Natural killer cell (primary cell): ENCODE data around the gene NSUN3. TPM values are rescaled to one million over a fixed set of nuclear protein-coding genes. Genes with fewer than 3 reads are reported as not detected.
"Not testable (repeated sequence)": the region's sequence is repeated elsewhere in the genome, so short reads cannot be mapped to it uniquely, and the experiment has no call there.

ENCODE experiments used
- ATAC-seq, 3 donors: fragments of 150-1000 bp in 2 of 3; fragments of 200-7000 bp in 1 of 3; cut with Tn5 transposase; 1 replicate in 1 of 3; 2 replicates in 2 of 3; pipeline ENCODE4 v1.10.0; 2021; ENCODE audit warnings: mild to moderate bottlenecking in 2 of 3, moderate library complexity in 2 of 3
- DNase-seq, 2 donors: peaks; one replicate each; pipeline versions ENCODE4 v3.0.0 to v3.0.0-alpha.2; 2013 to 2021; ENCODE audit warnings: mixed read lengths in 1 of 2
- H3K27ac ChIP-seq: one replicate; pipeline ENCODE4 v1.5.1; 2013; ENCODE audit warnings: mild to moderate bottlenecking, low read length
- H3K27me3 ChIP-seq: one replicate; pipeline ENCODE4 v1.6.1; 2013; ENCODE audit warnings: low read length; ENCODE audit not compliant: control insufficient read depth, insufficient read depth
- H3K36me3 ChIP-seq: one replicate; pipeline ENCODE4 v1.6.1; 2013; ENCODE audit warnings: low read length; ENCODE audit not compliant: control insufficient read depth, insufficient read depth
- H3K4me1 ChIP-seq: one replicate; pipeline ENCODE4 v1.6.1; 2013; ENCODE audit warnings: low read length; ENCODE audit not compliant: control insufficient read depth, insufficient read depth
- H3K4me3 ChIP-seq: one replicate; pipeline ENCODE4 v1.5.1; 2013; ENCODE audit warnings: low read length
- H3K9me3 ChIP-seq: one replicate; pipeline ENCODE4 v1.6.1; 2013; ENCODE audit warnings: low read length; ENCODE audit not compliant: control insufficient read depth, insufficient read depth
- H3K27ac Mint-ChIP-seq, 2 donors: one replicate each; pipeline ENCODE4 v1.8.0; 2022; ENCODE audit warnings: mild to moderate bottlenecking in 2 of 2, mixed read lengths in 2 of 2, moderate library complexity in 1 of 2
- H3K27me3 Mint-ChIP-seq, 2 donors: one replicate each; pipeline ENCODE4 v1.8.0; 2022; ENCODE audit warnings: low read depth in 2 of 2, mixed read lengths in 2 of 2
- H3K36me3 Mint-ChIP-seq: one replicate; pipeline ENCODE4 v1.8.0; 2022; ENCODE audit warnings: mixed read lengths
- H3K4me1 Mint-ChIP-seq, 2 donors: one replicate each; pipeline ENCODE4 v1.8.0; 2022; ENCODE audit warnings: mixed read lengths in 2 of 2
- H3K4me3 Mint-ChIP-seq: one replicate; pipeline ENCODE4 v1.8.0; 2022; ENCODE audit warnings: mild to moderate bottlenecking, moderate library complexity, mixed read lengths
- H3K9me3 Mint-ChIP-seq, 2 donors: one replicate each; pipeline ENCODE4 v1.8.0; 2022; ENCODE audit warnings: mixed read lengths in 2 of 2
- WGBS: methylation state at CpG from one replicate; pipeline ENCODE4 v1.1.7; 2013; ENCODE audit warnings: missing lambda C conversion rate; ENCODE audit not compliant: insufficient coverage; 5-methylcytosine and 5-hydroxymethylcytosine counted together
- intact Hi-C: fragments of 100-400 bp; cut with micrococcal nuclease; formaldehyde crosslinking; loops from one replicate; pipeline ENCODE4 v1.14.2; 2022
- total RNA-seq, 4 donors: library from RNA; stranded (reverse); fragments of 120-200 nt in 1 of 4; gene quantifications; one replicate each; pipeline versions ENCODE4 v1.2.3 to v1.2.4, GENCODE V29; 2013 to 2022
- TF ChIP-seq, protein P1 (sequence below): fragments of 200-600 bp; IDR thresholded peaks from one replicate; pipeline ENCODE4 v1.8.0; 2022; ENCODE audit warnings: antibody characterized with exemption

The NSUN3 gene
- total RNA-seq, 3 donors from 2014 or later (not counting 1 experiment from before 2014, with no cell fraction given): 24.0 to 32.4 (median 28.6) TPM

- H3K4me3 Mint-ChIP-seq: no peak overlapping the region
- no peaks in the 10 kb centered on the region for H3K27me3 Mint-ChIP-seq
- no peak overlapping the region for H3K4me3 ChIP-seq
- H3K27me3 ChIP-seq: no peaks in the 10 kb centered on the region
- no CpG with 5 or more reads among the region's 1 CpG for WGBS
- intact Hi-C loops: no loop called here
- peaks cover 0 to 3% of the 10 kb centered on the region in 2 donors for H3K4me1 Mint-ChIP-seq
- DNase-seq (no peak), ATAC-seq (no peak)
- TF ChIP-seq, protein P1, sequence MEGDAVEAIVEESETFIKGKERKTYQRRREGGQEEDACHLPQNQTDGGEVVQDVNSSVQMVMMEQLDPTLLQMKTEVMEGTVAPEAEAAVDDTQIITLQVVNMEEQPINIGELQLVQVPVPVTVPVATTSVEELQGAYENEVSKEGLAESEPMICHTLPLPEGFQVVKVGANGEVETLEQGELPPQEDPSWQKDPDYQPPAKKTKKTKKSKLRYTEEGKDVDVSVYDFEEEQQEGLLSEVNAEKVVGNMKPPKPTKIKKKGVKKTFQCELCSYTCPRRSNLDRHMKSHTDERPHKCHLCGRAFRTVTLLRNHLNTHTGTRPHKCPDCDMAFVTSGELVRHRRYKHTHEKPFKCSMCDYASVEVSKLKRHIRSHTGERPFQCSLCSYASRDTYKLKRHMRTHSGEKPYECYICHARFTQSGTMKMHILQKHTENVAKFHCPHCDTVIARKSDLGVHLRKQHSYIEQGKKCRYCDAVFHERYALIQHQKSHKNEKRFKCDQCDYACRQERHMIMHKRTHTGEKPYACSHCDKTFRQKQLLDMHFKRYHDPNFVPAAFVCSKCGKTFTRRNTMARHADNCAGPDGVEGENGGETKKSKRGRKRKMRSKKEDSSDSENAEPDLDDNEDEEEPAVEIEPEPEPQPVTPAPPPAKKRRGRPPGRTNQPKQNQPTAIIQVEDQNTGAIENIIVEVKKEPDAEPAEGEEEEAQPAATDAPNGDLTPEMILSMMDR: no peak
- H3K27ac ChIP-seq: no peak overlapping the region
- H3K36me3 ChIP-seq: peaks cover 59% of the 10 kb centered on the region
- peak overlapping the region in 1 of 2 donors; percentile 1 for H3K27ac Mint-ChIP-seq
- H3K4me1 ChIP-seq: no peaks in the 10 kb centered on the region
- no peaks in the 10 kb centered on the region for H3K9me3 ChIP-seq
- no peaks in the 10 kb centered on the region for H3K9me3 Mint-ChIP-seq
- peaks cover 25% of the 10 kb centered on the region for H3K36me3 Mint-ChIP-seq
Observed at GRCh38 chr3:94099311-94099710, 36.5 kb downstream of the NSUN3 start.

DNA sequence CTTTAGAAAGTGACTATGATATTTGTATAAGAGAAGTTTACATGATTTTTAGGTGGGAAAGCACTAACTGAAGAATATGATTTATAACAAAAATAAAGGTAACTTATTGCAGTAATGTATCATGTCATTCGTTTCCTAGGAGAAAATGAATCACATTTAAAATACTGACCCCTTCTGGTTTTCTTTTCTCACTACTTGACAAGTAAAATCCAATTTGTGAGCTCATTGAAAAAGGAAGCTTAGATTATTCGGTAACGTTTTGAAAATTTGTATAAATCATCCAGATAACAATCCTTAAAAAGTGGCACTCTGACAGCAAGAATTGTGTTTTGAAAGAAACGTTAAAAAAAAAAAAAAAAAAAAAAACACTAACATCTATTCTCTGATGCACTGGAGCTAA lies 39.0 kb downstream of the NSUN3 start:
- H3K36me3 ChIP-seq: peaks cover 46% of the 10 kb centered on the region
- no peaks in the 10 kb centered on the region for H3K9me3 ChIP-seq
- no peak overlapping the region for H3K4me3 Mint-ChIP-seq
- intact Hi-C loops: no loop called here
- TF ChIP-seq, protein P1: no peak
- no peaks in the 10 kb centered on the region for H3K27me3 ChIP-seq
- no peaks in the 10 kb centered on the region for H3K9me3 Mint-ChIP-seq
- no peaks in the 10 kb centered on the region for H3K4me1 ChIP-seq
- H3K27ac ChIP-seq: no peak overlapping the region
- ATAC-seq (no peak), DNase-seq (peak in 1 of 2 donors; percentile 6)
- H3K36me3 Mint-ChIP-seq: peaks cover 31% of the 10 kb centered on the region
- H3K27me3 Mint-ChIP-seq: no peaks in the 10 kb centered on the region
- no CpG with 5 or more reads among the region's 4 CpGs for WGBS
- H3K4me3 ChIP-seq: no peak overlapping the region
- no peak overlapping the region for H3K27ac Mint-ChIP-seq
- H3K4me1 Mint-ChIP-seq: peaks cover 0 to 3% of the 10 kb centered on the region in 2 donors

- no peaks in the 10 kb centered on the region for H3K4me1 ChIP-seq
- H3K4me3 ChIP-seq: no peak overlapping the region
- peaks cover 20% of the 10 kb centered on the region for H3K36me3 ChIP-seq
- no peaks in the 10 kb centered on the region for H3K9me3 Mint-ChIP-seq
- H3K36me3 Mint-ChIP-seq: peaks cover 6% of the 10 kb centered on the region
- intact Hi-C loops: no loop called here
- H3K27ac ChIP-seq: no peak overlapping the region
- H3K27me3 ChIP-seq: no peaks in the 10 kb centered on the region
- no peak overlapping the region for H3K4me3 Mint-ChIP-seq
- TF ChIP-seq, protein P1: no peak
- no peaks in the 10 kb centered on the region for H3K27me3 Mint-ChIP-seq
- ATAC-seq: no peak
- no peaks in the 10 kb centered on the region for H3K4me1 Mint-ChIP-seq
- H3K9me3 ChIP-seq: no peaks in the 10 kb centered on the region
- 99% methylated on average over 4 of the region's 5 CpGs for WGBS
- peak overlapping the region in 1 of 2 donors; percentile 14 for H3K27ac Mint-ChIP-seq
- no peak for DNase-seq
Observed at GRCh38 chr3:94106268-94106667, 43.4 kb downstream of the NSUN3 start.

- not testable (repeated sequence) for H3K9me3 ChIP-seq
Observed at GRCh38 chr3:94110232-94110631, 47.4 kb downstream of the NSUN3 start.

More at GRCh38 chr3:94110232-94110631, 47.4 kb downstream of the NSUN3 start:
- H3K27ac ChIP-seq, intact Hi-C loops, DNase-seq, H3K4me3 Mint-ChIP-seq, H3K4me1 ChIP-seq, H3K36me3 Mint-ChIP-seq, ATAC-seq, H3K27ac Mint-ChIP-seq, H3K4me3 ChIP-seq, H3K4me1 Mint-ChIP-seq, H3K27me3 ChIP-seq, H3K9me3 Mint-ChIP-seq, H3K27me3 Mint-ChIP-seq: not testable (repeated sequence)
- peaks cover 27% of the 10 kb centered on the region for H3K36me3 ChIP-seq
